NCI-H2029 (cell line): Measurements from ENCODE around the gene AKR1C2.
"Not testable (repeated sequence)": the region's sequence is repeated elsewhere in the genome, so short reads cannot be mapped to it uniquely, and the experiment has no call there.

Experiments
- DNase-seq: peaks from one replicate; lab custom pipeline; 2025; lab: John Stamatoyannopoulos, UW

Gene AKR1C2

DNA sequence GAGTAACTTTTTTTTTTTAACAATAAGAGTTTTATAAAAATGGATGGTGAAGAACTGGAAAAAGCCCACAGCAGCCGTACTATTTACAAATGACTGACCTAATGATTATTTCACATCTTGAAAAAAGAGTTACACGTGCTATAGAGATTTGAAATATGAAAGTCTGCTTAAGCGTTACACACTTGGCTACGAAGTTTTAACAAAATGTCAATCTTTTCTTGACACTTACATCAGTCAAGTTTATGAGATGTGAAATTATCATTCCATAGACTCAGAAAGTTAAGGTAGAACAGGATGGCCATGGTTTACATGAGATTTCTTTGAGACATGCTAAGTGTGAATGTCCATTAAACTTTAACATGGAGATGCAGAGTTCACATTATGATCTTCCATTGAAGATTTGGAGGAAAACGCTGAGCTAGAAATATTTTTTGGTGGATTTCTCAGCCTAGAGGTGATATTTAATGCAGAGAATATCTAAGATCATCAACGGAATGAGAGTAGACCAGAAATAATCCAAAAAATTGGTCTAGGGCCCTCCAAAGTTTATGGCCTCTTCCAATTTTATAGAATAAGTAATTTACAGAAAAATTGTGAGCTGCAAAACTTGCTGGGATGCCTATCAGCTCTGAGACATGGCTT is 15.5 kb downstream of the AKR1C2 start:
- not testable (repeated sequence) for DNase-seq

DNA sequence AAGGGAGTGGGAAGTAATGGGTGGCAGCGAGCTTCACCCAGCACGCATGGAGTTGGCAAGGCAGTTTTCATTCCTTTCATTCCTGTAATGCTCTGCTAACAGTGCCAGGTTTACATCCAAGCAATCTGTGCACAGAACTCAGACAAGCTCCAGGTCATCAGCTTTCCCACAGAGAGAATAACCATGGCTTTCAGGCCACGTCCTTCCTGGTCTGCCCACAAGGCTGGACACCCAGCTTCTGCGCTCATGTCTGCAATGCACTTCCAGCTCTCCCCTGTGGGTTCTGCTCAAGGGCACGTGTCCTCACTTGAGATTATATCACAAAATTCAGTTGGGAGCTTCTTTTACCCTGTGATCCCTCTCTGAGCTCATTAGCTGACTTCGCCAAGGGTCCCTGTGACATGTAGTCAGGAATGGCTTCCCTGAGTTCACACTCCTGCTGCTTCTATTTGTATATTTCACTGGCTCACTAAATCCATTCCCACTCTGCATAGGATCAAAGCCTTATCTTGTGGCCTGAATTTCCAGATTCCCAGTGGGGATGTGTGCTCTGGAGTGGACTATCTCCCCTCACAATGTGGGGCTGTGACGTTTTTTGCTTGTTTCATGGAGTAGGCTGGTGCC is 18.6 kb downstream of the AKR1C2 start:
- DNase-seq: no peak

DNA sequence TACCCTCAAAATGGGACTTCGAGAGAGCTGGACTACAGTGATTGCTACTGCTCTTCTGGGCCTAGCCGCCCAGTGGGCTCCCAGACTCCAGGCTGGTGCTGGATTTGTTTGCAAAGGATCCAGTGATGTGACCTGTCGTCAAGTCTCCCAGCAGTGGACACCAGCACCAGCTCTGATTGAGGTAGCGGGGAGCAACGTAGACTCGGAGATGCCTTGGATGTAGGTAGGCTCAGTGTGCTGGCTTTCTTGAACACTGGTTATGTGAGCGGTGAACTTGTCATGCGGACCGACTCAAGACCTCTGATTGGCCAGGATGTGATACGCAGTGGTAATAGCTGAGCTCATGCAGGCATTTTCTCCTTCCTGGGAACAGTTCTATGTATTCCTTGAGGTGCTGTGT is 19.4 kb downstream of the AKR1C2 start:
- no peak for DNase-seq

DNA sequence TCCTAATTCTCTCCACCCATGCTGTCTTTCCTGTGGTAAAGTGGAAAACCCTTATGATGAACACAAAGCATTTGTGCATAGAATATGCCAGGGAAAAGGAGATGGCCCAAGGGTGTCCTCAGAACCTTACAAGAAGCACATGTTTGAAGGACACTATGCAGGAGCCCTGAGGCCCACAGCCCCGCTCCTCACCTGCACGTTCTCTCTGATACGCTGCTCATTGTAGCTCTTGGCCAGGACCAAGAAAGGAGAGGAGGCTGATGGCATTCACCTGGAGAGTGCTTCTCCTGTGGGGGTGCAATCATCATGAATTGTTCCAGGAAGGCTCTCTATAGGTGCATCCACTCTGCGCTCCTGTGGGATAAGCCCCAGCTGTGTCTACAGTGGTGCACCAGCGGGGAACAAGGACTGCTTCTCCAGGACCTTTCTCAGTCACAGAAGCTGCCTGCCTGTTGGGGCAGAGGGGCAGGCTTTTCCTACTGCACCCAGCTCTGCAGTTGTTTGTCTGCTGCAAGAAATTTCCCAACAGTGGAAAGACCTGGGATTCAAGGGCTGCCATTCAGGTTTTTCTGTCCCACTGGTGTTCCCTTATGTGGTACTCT is 19.9 kb downstream of the AKR1C2 start:
- DNase-seq: no peak

DNA sequence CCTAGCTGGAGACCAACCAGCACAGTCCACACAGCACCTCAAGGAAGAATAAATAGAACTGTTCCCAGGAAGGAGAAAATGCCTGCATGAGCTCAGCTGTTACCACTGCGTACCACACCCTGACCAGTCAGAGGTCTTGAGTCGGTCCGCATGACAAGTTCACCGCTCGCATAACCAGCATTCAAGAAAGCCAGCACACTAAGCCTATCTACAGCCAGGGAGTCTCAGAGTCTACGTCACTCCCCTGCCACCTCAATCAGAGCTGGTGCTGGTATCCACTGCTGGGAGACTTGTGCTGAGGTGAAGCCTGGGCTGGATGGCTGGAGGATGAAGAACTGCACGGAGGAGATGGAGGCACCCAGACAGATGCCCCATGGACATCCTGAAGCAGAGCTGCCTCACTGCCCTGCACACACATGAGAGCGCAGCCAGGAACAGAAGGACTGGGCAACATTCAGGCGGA is 20.9 kb downstream of the AKR1C2 start:
- DNase-seq: no peak

DNA sequence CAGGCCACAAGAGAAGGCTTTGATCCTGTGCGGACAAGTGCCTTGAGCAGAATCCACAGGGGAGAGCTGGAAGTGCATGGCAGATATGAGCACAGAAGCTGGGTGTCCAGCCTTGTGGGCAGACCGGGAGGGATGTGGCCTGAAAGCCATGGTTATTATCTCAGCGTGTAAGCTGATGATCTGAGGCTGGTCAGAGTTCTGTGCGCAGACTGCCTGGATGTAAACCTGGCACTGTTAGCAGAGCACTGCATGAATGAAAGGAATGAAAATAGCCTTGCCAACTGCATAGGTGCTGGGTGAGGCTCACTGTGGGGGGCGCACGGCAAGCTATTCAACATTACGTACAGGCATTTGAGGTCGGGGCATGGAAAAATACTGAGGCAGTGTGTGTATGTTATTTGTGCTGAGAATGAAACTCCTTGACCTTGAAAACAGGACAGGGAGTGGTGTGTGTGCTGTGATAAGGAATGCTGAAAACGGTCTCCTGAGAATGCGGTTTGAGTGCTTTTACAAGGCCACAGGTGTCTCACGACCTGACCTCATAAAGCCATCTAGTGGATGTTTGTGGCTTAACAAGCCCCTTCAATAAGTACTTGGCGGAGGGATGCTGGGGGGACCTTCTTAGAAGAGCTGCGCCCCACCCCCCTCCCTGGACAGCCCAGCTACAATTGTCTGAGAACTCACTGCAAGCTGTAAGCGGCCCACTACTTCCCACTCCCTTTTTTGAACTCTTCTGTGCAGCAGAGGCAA is 21.8 kb downstream of the AKR1C2 start:
- no peak for DNase-seq

DNA sequence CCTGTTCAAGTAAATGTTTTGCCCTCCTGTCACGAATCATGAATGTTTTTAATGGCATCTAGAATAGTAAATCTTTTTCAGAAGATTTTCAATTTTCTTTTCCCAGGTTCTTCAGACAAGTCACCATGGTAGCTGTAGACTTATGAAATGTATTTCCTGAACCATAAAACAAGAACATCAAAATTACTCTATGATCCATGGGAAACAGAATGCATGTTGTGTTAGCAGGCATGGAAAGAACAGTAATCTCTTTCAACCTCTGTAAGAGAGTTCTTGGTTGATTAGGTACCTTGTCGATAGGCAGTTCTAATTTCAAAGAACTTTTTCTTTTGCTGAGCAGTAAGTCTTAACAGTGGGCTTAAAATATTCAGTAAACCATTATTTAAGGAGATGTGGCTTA is 22.9 kb downstream of the AKR1C2 start:
- no peak for DNase-seq

DNA sequence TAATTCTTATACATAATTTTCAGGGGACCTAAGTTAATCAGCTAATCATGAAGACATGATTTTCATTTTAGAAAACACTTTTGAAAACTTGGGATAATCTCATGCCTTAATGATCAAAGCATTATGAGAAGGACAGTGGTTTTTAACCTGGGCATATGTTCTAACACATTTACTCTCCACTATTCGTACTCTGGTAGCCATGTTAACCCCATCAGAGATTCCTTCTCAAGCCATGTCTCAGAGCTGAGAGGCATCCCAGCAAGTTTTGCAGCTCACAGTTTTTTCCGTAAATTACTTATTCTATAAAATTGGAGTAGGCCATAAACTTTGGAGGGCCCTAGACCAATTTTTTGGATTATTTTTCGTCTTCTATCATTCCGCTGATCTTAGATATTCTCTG is 24.8 kb downstream of the AKR1C2 start:
- DNase-seq: no peak

DNA sequence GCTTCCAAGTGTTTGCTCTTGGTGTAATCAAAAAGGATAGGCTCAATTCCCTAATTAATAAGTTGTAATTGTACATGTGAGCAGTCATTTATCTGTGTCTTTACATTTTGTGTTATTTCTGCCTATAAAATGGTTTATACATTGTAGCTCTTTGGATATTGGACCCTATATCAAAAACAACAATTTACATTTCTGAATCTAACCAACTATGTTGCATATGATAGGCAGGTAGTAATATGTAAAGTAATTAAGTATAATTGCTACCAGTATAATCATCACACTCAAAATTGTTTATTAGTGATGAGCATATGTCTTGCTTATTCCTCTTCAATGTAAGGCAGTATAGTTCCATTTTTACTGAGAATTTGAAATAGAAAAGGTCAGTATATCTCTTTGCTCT is 26.6 kb downstream of the AKR1C2 start:
- DNase-seq: no peak

DNA sequence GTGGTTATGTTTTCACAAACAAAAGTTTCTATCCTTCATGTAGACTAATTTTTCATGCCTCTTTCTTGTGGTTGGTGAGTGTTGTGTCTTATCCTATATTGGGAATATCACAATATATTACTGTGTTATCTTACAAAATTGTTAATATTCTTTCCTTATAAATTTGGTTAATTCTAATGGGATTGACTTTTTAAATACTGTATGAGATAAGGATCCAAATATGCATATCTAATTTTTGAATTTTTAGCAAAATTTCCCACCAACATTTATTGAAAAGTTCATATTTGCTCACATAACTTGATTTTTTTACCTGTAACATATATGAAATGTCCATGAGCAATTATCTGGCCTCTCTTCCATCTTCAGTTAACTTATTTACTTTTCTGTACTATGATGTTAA is 29.3 kb downstream of the AKR1C2 start:
- DNase-seq: not testable (repeated sequence)

DNA sequence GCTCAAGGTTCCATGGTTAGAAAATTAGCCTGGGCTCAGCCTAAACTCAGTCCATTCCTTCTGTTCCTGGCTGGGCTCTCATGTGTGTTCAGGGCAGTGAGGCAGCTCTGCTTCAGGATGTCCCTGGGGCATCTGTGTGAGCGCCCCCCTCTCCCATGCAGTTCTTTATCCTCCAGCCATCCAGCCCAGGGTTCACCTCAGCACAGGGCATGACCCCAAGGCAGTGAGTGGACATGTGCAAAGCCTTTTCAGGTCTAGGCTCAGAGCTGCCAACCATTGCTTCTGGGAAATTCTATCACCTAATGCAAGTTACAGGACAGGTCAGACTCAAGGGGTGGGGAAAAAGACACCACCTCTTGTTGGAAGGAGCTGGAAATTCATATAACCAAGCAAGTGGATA is 30.4 kb downstream of the AKR1C2 start:
- not testable (repeated sequence) for DNase-seq

DNA sequence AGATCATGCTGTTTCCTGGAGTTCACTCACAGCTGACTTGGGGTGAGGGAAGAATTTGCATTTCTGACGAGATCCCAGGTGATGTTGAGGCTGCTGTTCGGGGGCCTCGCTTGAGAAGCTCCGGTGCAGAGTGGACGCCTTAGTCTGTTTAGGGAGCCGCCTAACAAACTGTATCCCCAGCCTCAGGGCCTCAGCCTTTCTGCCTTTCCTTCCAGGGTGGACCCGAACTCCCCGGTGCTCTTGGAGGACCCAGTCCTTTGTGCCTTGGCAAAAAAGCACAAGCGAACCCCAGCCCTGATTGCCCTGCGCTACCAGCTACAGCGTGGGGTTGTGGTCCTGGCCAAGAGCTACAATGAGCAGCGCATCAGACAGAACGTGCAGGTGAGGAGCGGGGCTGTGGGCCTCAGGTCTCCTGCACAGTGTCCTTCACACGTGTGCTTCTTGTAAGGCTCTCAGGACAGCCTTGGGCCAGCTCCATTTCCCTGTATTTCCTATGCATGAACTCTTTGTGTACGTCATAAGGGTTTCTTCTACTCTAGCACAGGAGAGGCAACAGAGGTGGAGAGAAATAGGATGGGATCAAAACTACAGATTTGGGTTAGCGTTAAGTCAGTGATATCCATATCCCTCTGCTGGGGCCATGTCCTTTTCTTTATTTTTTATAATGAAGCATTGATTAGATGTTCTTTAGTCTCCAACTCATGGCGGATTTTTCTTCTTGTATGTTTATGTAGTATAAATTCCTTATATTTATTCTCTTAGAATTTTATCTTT is 31.1 kb downstream of the AKR1C2 start:
- not testable (repeated sequence) for DNase-seq

DNA sequence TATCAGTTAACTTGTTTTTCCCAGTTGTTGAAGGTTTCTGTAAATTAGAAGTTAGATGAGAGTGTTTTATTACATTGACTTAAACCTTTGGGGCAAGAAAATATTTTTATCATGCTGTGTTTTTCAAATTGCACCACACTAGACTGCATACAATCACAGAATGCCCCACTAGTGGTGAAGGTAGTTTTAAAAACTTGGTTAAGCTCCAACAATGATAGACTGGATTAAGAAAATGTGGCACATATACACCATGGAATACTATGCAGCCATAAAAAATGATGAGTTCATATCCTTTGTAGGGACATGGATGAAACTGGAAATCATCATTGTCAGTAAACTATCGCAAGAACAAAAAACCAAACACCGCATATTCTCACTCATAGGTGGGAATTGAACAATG is 33.3 kb downstream of the AKR1C2 start:
- not testable (repeated sequence) for DNase-seq

DNA sequence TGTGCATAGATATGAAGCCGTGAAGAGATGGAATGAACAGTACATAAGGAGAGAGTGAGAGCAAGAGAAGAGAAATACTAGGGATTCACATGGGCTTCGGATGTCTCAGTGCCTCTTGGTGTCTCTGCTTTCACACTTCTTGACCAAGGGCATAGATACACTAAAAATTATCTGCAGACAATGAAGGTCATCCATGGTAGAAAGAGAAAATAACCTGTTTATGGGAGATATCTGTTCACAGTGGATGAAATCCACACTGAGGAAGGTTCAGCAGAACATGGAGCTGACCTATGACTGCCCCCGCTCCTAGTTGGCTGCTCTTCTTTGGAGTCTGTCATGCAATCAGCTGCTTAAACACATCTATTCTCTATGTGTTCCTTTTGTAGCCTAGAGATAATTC is 34.4 kb downstream of the AKR1C2 start:
- DNase-seq: not testable (repeated sequence)

DNA sequence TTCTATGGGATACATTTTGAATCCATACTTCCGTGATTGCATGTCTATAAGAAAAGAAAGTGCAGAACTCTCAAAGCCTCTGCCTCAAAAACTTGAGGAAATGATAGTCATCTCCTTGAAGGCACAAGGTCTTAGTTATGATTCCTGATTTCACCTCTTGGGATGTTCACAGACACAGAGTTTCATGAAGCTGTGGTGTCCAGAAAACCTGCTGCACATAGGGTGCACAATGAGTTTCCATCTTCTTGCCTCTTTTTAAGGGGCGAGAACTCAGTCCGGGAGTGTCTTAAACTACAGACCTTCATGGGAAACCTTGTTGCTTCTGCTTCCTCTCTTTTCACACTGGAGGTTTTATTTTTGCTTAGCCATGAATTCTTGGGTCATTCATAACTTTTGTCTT is 36.5 kb downstream of the AKR1C2 start:
- DNase-seq: not testable (repeated sequence)

DNA sequence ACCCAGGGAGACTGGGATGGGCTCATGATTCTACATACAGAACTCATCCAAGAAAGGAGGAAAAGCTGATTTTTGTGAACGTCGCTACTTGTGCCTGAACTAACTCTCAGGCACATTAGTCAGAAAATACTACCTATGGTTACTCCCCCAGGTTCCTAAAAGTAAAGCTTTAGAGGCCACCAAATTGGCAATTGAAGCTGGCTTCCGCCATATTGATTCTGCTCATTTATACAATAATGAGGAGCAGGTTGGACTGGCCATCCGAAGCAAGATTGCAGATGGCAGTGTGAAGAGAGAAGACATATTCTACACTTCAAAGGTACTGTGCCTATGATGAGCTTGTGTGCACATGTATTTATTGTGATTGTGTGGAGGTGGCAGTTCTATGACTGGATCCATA is 37.9 kb downstream of the AKR1C2 start:
- DNase-seq: not testable (repeated sequence)

DNA sequence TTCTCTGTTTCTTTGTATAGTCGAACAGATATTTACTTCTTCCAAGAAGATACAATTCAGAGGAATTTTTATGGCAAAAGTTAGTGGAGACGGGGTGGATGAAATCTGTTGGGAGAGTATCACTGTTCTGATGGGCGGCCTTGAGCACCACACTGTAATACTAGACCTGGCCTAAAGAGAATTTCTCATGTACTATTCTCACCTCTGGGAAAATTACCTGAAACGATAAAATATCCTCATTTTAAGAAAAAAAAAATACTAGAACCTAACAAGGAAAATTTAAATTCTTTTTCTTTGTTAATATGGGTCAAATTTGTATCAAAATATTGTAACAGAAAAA is 39.9 kb downstream of the AKR1C2 start:
- not testable (repeated sequence) for DNase-seq

DNA sequence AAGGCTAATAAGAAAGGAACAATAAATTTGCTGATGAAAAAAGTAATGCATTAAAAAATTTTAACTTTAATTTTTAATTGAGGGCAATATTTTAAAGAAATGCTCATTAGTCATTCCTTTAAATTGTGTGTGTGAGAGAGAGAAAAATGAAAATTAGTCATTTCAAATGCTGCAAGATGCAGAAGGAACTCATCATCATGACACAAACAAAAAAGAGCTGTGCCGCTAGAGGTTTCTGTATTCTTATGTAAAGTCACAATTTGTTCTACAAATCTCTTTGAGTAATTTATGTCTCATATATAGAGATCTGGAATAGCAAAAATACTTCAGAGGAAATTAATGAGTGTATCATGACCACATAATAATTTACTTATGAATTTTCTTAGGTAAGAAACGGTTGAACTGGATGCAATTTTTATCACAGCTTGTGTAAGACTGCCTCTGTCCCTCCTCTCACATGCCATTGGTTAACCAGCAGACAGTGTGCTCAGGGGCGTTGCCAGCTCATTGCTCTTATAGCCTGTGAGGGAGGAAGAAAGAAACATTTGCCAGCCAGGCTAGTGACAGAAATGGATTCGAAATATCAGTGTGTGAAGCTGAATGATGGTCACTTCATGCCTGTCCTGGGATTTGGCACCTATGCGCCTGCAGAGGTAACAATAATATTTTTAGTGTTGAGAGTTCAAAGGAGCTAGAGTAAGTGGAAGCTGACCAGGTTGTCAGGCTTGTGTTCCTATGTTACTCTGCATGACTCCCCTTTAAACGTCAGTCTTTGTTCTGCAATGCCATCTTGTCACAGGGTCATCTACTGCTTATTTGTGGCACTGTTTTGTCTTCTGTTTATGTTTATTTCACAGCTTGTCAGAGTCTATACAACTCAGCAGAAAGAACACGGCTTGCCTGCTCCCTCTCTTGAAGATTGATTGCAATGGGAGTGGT is 40.5 kb downstream of the AKR1C2 start, which contains the start of gene AKR1C1:
TSS of gene AKR1C1 (plus strand) at position 540 of the 939 bp plus-strand sequence. CDS start at position 570, 30 bp downstream.
- DNase-seq: not testable (repeated sequence)

DNA sequence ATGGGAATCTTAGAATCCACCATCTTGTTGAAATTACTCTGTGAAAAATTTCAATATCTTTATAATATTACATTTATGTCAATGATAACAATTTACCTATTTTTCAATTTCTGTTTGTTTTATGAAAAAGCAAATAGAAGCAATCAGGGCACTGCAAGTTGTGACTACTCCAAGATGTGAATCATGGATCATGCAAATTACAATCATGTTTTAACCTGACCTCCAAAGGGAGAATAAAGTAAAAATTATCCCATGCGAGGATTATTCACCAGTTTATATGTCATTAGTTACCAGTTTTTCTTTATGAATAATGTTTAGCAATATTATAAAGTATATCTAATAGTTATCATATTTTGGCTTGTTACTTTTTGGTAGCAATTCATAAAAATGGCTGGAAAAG is 41.3 kb downstream of the AKR1C2 start:
- not testable (repeated sequence) for DNase-seq

DNA sequence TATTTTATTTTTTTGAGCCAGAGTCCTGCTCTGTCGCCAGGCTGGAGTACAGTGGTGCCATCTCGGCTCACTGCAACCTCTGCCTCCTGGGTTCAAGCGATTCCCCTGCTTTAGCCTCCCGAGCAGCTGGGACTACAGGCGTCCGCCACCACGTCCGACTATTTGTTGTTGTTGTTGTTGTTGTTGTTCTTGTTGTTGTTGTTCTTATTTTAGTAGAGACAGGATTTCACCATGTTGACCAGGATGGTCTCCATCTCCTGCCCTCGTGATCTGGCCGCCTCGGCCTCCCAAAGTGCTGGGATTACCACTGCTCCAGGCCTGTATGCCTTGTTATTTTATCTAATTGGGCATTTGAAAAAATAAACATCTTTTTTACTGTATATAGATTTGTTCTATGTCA is 42.1 kb downstream of the AKR1C2 start:
- DNase-seq: not testable (repeated sequence)
